Loucy (cell line): ENCODE data around the gene MTHFR.

Source experiments
- H2AFZ ChIP-seq: fragments of 200-600 bp; sonication (generic); 2 replicates; pipeline ENCODE4 v1.6.0; 2016; ENCODE audit warnings: antibody characterized with exemption, mild to moderate bottlenecking, low read length, moderate library complexity
- H3F3A ChIP-seq: fragments of 200-600 bp; 2 replicates; pipeline ENCODE4 v1.6.0; 2016; ENCODE audit warnings: antibody characterized with exemption, low read depth, mild to moderate bottlenecking
- H3K27me3 ChIP-seq: fragments of 200-600 bp; sonication (generic); 2 replicates; pipeline ENCODE4 v1.6.1; 2014; ENCODE audit warnings: low read length, mild to moderate bottlenecking; ENCODE audit not compliant: insufficient read depth, poor library complexity, severe bottlenecking
- H3K36me3 ChIP-seq: fragments of 200-600 bp; sonication (generic); 2 replicates; pipeline ENCODE4 v1.6.1; 2016; ENCODE audit warnings: low read length; ENCODE audit not compliant: insufficient read depth
- H3K4me1 ChIP-seq: fragments of 200-600 bp; sonication (generic); 2 replicates; pipeline ENCODE4 v1.5.1; 2014; ENCODE audit warnings: low read length, mild to moderate bottlenecking; ENCODE audit not compliant: insufficient read depth, poor library complexity, severe bottlenecking
- H3K4me2 ChIP-seq: fragments of 200-600 bp; sonication (generic); 2 replicates; pipeline ENCODE4 v1.6.0; 2014; ENCODE audit warnings: antibody characterized with exemption, low read length, low read depth, mild to moderate bottlenecking; ENCODE audit not compliant: poor library complexity, severe bottlenecking
- H3K4me3 ChIP-seq: fragments of 200-600 bp; sonication (generic); 2 replicates; pipeline ENCODE4 v1.5.1; 2014; ENCODE audit warnings: low read length, mild to moderate bottlenecking, mixed read lengths; ENCODE audit not compliant: poor library complexity, severe bottlenecking
- H3K79me2 ChIP-seq: fragments of 200-600 bp; sonication (generic); 2 replicates; pipeline ENCODE4 v1.6.1; 2014; ENCODE audit warnings: low read length; ENCODE audit not compliant: insufficient read depth
- H3K9ac ChIP-seq: fragments of 200-600 bp; sonication (generic); 2 replicates; pipeline ENCODE4 v1.6.0; 2014; ENCODE audit warnings: mild to moderate bottlenecking, low read depth, low read length, moderate library complexity; ENCODE audit not compliant: poor library complexity, severe bottlenecking
- H3K9me2 ChIP-seq: fragments of 200-600 bp; sonication (generic); replicated peaks from 2 replicates; pipeline ENCODE4 v1.6.1; 2016; ENCODE audit warnings: low read depth, low read length, mixed read lengths
- H3K9me3 ChIP-seq: fragments of 200-600 bp; sonication (generic); 2 replicates; pipeline ENCODE4 v1.6.1; 2014; ENCODE audit warnings: mild to moderate bottlenecking, antibody characterized with exemption, low read length, low read depth; ENCODE audit not compliant: insufficient read depth
- H4K20me1 ChIP-seq: fragments of 200-600 bp; sonication (generic); 2 replicates; pipeline ENCODE4 v1.6.0; 2014; ENCODE audit warnings: antibody characterized with exemption, low read length, mild to moderate bottlenecking; ENCODE audit not compliant: insufficient read depth, poor library complexity, severe bottlenecking
- EZH2phosphoT487 ChIP-seq: fragments of 200-600 bp; IDR thresholded peaks from 2 replicates; pipeline ENCODE4 v1.6.1; 2018; ENCODE audit warnings: antibody characterized with exemption, mild to moderate bottlenecking, moderate library complexity, borderline replicate concordance
- TF ChIP-seq, protein P1 (sequence below): fragments of 200-600 bp; sonication (generic); conservative IDR thresholded peaks from 2 replicates; pipeline ENCODE4 v1.5.1; 2014; ENCODE audit warnings: mild to moderate bottlenecking, antibody characterized with exemption, low read length

The MTHFR gene

DNA sequence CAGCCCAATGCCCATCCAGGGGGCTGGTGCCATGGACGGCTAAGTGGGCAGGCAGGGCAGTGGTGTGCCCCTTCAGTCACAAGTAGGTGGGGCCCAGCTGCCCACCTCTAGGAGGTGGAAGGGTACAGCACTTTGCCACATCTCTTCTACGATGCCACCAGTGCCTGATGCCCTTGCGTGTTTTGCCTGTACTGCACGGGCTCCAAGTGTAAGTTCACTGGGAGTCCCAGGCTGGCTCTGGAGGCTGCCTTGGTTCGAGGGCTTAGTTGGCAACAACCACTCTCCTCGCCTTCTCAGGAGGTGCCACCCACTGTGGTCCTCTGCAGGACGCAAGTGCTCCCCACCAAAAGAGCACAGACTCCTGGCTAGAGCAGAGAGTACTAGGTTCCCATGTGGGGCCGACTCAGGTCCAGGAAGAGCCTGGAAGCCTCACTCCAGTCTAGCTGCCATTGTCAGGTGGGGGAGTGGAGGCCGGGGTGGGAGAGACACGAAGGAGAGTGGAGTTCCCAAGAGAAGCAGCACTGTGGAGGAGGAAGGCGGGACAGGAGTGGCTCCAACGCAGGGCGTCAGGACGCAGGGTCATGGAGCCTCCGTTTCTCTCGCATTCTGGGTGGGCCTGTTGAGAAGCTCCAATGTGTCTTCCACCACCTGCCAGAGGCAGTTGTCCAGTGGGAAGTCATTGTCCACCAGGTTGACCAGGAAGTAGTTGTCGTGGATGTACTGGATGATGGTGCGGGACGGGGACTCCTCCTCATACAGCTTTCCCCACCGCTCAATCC is 15.5 kb downstream of the MTHFR start:
- H3K4me2 ChIP-seq: no peak overlapping the region
- H4K20me1 ChIP-seq: no peaks in the 10 kb centered on the region
- H3K9me3 ChIP-seq: no peaks in the 10 kb centered on the region
- H3F3A ChIP-seq: no peaks in the 10 kb centered on the region
- no peak overlapping the region for H2AFZ ChIP-seq
- TF ChIP-seq, protein P1, sequence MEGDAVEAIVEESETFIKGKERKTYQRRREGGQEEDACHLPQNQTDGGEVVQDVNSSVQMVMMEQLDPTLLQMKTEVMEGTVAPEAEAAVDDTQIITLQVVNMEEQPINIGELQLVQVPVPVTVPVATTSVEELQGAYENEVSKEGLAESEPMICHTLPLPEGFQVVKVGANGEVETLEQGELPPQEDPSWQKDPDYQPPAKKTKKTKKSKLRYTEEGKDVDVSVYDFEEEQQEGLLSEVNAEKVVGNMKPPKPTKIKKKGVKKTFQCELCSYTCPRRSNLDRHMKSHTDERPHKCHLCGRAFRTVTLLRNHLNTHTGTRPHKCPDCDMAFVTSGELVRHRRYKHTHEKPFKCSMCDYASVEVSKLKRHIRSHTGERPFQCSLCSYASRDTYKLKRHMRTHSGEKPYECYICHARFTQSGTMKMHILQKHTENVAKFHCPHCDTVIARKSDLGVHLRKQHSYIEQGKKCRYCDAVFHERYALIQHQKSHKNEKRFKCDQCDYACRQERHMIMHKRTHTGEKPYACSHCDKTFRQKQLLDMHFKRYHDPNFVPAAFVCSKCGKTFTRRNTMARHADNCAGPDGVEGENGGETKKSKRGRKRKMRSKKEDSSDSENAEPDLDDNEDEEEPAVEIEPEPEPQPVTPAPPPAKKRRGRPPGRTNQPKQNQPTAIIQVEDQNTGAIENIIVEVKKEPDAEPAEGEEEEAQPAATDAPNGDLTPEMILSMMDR: no peak
- no peak for TF ChIP-seq EZH2phosphoT487
- no peaks in the 10 kb centered on the region for H3K27me3 ChIP-seq
- no peak overlapping the region for H3K9ac ChIP-seq
- H3K79me2 ChIP-seq: no peaks in the 10 kb centered on the region
- 0 out of 2 replicates have a peak, but pooled peaks cover 3% of the 10 kb centered on the region for H3K36me3 ChIP-seq
- H3K9me2 ChIP-seq: no peaks in the 10 kb centered on the region
- H3K4me3 ChIP-seq: no peak overlapping the region
- no peaks in the 10 kb centered on the region for H3K4me1 ChIP-seq

DNA sequence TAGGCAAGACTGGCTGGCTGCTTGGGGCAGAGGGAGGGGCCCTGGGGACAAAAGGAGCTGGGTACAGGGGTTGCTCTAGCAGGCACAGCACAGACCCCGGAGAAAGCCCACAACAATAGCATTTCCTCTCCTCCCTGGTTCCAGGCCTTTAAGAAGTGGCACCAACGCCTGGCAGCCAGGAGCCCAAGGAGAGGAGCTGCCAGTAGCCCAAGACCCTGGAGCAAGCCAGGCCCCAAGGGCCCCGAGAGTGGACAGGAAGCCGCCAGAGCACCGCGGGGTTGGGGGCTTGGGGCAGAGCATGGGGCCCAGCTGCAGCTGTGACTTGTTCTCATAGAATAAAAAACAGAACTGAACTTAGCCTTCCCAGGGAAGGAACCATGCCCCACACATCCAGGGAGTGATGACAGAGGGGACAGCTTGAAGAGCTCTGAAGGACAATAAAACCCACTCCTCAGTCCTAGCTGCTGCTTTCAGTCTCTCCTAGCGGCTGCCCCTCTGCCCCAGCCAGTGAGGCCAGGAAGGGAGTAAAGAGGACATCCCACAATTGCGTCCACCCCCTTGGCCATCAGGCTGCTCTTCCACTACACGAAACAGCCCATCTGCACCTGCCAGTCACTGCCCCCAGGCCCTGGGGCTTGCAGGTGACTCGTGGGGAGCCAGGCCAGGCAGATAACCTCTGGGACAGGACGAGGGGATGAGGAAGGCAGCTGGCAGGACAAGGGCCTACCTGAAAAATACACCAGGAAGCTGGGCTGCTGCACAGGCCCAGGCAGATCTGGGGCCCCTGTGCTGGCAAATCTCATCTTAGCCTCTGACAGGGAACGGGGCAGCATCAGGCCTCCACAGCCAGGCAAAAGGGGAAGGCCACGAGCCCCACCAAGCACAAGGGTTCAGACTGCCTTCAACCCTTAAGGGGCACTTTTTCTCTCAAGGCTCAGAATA is 16.4 kb downstream of the MTHFR start:
- H3F3A ChIP-seq: no peaks in the 10 kb centered on the region
- no peak overlapping the region for H3K4me3 ChIP-seq
- TF ChIP-seq, protein P1: no peak
- TF ChIP-seq EZH2phosphoT487: no peak
- H3K36me3 ChIP-seq: no peaks in the 10 kb centered on the region
- H3K4me2 ChIP-seq: no peak overlapping the region
- H3K9me3 ChIP-seq: no peaks in the 10 kb centered on the region
- H3K9me2 ChIP-seq: no peaks in the 10 kb centered on the region
- H3K79me2 ChIP-seq: no peaks in the 10 kb centered on the region
- no peaks in the 10 kb centered on the region for H3K4me1 ChIP-seq
- no peaks in the 10 kb centered on the region for H4K20me1 ChIP-seq
- no peak overlapping the region for H2AFZ ChIP-seq
- H3K27me3 ChIP-seq: no peaks in the 10 kb centered on the region
- H3K9ac ChIP-seq: no peak overlapping the region

DNA sequence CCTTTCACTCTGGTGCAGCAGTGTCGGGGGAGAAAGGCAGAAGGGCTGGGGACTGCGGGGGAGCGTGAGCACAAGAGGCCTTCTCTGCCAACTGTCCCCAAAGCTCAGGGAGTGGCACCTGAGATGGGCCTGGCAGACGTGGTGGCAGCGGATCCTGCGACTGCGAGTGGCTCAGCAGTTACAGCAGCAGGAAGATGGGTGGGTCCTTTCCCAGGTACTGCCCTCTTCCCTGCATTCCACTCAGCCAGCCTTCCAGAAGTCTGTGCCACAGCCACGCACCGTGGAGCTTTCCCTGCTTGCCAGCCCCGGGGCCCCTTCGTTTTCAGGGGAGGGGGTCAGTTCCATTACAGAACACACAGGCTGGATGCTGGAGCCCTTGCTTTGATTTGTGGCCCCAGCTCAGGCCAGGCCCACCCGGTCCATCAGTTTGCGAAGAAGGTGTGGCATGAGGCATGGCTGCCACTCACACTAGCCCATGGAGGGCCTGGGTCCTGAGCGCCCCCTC is 17.2 kb downstream of the MTHFR start:
- no peaks in the 10 kb centered on the region for H3K4me1 ChIP-seq
- TF ChIP-seq, protein P1: no peak
- TF ChIP-seq EZH2phosphoT487: no peak
- H3K4me2 ChIP-seq: no peak overlapping the region
- H3K79me2 ChIP-seq: no peaks in the 10 kb centered on the region
- H3K9ac ChIP-seq: no peak overlapping the region
- no peaks in the 10 kb centered on the region for H3K36me3 ChIP-seq
- no peaks in the 10 kb centered on the region for H3F3A ChIP-seq
- no peak overlapping the region for H3K4me3 ChIP-seq
- H2AFZ ChIP-seq: no peak overlapping the region
- no peaks in the 10 kb centered on the region for H3K9me3 ChIP-seq
- no peaks in the 10 kb centered on the region for H4K20me1 ChIP-seq
- no peaks in the 10 kb centered on the region for H3K27me3 ChIP-seq
- no peaks in the 10 kb centered on the region for H3K9me2 ChIP-seq
